Sciatic nerve (tissue), 2 donors: Measurements from ENCODE around the gene BTNL2. TPM values are rescaled to one million over a fixed set of nuclear protein-coding genes. Genes with fewer than 3 reads are reported as not detected.

ENCODE experiments used
- ATAC-seq: fragments of 200-7000 bp; cut with Tn5 transposase; one replicate; pipeline ENCODE4 v1.9.1; 2020; ENCODE audit warnings: mild to moderate bottlenecking, moderate library complexity
- DNase-seq: peaks from one replicate; pipeline ENCODE4 v3.0.0-alpha.2; 2020; ENCODE audit warnings: low spot score
- intact Hi-C: fragments of 100-400 bp; cut with DNase I; formaldehyde crosslinking; loops from one replicate; pipeline ENCODE4 v1.14.2; 2022
- total RNA-seq: library from RNA; stranded (reverse); fragmentation: NEBNext Ultra II Directional; extraction: Animal tissue kit (Norgen Biotek cat#: 25700); gene quantifications from one replicate; pipeline ENCODE4 v1.2.1, GENCODE V29; 2021
- donor health status: DM: no; HTN: no; CAD: no.
- donor health status: DM: no; HTN: no; CAD: no.

BTNL2 gene
- total RNA-seq, 1 donor from 2014 or later, result not detected

- DNase-seq (no peak), ATAC-seq (no peak)
- intact Hi-C loops, result no loop called here
Observed at GRCh38 chr6:32424589-32425300, 17.8 kb upstream of the BTNL2 start.

- DNase-seq (no peak), ATAC-seq (no peak)
- intact Hi-C loops, result loop anchor here (10.0 kb wide), 1 partner anchor 379 kb away; no protein-coding TSS in a partner anchor
Observed at GRCh38 chr6:32416036-32416435, 9.1 kb upstream of the BTNL2 start.

DNA sequence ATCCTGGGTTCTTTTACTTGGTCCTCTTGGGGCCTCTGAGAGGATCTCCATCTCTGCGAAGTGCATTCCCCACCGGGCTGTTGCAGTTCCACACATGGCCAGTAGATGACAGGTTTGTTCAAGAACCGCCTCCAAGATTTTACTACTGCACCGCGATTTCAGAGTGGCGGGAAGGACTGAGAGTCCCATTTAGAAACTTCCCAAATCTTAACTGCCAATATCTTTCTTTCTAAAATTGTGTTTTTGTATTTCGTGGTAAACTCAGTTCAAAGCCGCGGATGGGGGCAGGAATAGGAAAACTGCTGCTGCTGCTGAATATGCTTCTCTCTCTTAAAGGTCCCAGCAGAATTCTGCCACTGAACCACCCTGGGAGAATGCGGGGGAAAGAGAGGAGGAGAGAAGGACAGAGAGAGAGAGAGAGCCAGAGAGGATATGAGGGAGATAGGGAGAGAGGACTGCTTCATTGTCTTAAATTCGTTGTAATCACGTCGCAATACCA lies 8.6 kb upstream of the BTNL2 start:
- intact Hi-C loops, result loop anchor here (10.0 kb wide), 1 partner anchor 379 kb away; no protein-coding TSS in a partner anchor
- peak; percentile 89 for DNase-seq
- peak; percentile 84 for ATAC-seq

GRCh38 chr6:32413427-32414047 lies 6.6 kb upstream of the BTNL2 start:
- DNase-seq (peak; percentile 89), ATAC-seq (peak; percentile 91)
- intact Hi-C loops, result loop anchor here (10.0 kb wide), 1 partner anchor 381 kb away; no protein-coding TSS in a partner anchor

GRCh38 chr6:32411566-32412327 lies 4.8 kb upstream of the BTNL2 start:
- intact Hi-C loops, result loop anchor here (10.0 kb wide), 1 partner anchor 383 kb away; no protein-coding TSS in a partner anchor
- no peak for ATAC-seq

GRCh38 chr6:32410906-32411305 lies 3.9 kb upstream of the BTNL2 start:
- intact Hi-C loops, result loop anchor here (10.0 kb wide), 1 partner anchor 384 kb away; no protein-coding TSS in a partner anchor
- DNase-seq, result no peak
- ATAC-seq, result no peak

More at GRCh38 chr6:32411566-32412327, 4.8 kb upstream of the BTNL2 start:
- DNase-seq, result no peak

DNA sequence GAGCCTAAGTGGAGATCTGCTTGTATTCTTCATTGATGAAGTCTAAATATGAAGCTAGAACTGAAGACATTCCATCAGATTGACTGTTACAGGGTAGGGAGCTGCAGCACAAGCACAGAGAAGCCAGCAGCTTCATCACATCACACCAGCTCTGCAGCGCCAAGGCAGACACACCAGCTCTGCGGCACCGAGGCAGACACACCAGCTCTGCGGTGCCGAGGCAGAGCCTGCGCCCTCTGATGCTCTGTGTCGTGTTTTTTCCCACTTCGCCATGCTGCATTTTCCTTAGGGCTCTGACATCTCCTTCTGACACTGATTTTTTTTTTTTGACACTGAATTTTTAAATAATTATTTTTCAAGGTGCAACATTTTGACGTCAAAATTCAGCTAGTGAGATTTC lies 784 bp downstream of the BTNL2 start:
- DNase-seq, result no peak
- ATAC-seq, result no peak
- intact Hi-C loops, result no loop called here

DNA sequence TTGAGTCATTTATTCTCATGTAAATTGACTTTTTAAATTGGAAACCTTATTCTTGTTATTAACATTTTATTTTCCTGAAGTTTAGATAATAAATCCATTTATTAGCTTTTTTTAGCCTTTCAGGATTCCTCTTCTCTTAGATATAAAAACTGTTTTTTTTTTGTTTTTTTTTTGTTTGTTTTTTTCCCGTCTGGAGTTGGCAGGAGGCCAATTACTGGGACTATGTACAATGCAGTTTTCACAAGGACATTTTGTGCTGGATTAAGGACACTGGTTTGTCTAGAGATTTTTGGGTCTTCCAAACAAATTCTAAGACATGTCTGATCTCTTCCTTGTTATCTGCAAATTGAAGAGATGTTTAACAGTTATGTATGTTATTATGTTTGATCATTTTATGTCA lies 1.3 kb downstream of the BTNL2 start:
- ATAC-seq, result no peak

DNA sequence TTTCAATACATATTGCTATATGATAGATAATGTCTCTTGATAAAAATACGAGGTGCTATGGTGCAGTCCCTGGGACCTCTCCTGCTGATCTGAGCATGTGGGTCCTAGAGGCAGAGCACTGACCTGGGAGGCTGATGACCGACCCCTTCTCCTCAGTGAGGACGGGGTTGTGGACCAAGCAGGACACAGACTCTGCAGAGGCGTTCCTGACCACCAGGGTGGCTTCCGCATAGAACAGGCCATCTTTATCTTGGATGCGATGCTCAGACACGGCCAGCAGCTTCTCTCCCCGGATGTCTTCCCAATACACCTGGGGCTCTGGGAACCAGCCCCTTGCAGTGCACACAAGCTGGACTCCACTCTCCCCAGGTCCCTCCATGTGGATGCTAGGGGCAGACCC lies 4.2 kb downstream of the BTNL2 start:
- DNase-seq, result no peak
- intact Hi-C loops, result no loop called here
- no peak for ATAC-seq

More for the DNA sequence above, 1.3 kb downstream of the BTNL2 start:
- intact Hi-C loops, result no loop called here
- no peak for DNase-seq

DNA sequence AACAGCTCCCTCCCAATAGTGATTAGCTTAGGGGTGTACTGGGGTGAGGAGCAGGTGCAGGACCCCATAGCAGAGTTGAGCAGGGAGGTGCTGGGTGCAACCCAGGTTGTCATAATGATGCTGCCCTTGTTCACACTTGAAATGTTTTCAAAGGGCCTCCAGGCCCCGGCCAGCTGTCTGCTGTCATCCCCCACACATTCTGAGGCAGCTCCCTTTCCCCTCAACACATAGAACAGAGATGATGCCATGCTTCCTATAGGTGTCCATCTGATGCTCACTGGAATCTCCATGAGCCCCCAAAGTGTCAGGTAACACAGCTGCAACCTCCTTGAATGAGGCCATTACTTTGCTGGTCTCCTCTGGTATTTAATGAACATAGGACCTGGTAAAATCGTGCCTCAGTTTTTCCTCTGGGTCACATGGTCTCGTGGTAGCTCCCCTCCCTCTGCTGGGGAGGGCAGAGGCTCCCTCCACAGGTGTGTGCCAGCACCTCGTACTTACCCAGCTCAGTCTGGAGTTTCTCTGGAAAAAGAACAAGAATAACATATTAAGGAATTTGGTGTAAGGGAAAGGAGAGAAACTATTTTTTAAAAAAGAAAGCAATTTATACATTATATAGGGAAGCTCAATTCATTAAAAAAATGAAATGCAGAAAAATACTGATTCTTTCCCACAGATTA lies 5.6 kb downstream of the BTNL2 start:
- DNase-seq (no peak), ATAC-seq (no peak)

DNA sequence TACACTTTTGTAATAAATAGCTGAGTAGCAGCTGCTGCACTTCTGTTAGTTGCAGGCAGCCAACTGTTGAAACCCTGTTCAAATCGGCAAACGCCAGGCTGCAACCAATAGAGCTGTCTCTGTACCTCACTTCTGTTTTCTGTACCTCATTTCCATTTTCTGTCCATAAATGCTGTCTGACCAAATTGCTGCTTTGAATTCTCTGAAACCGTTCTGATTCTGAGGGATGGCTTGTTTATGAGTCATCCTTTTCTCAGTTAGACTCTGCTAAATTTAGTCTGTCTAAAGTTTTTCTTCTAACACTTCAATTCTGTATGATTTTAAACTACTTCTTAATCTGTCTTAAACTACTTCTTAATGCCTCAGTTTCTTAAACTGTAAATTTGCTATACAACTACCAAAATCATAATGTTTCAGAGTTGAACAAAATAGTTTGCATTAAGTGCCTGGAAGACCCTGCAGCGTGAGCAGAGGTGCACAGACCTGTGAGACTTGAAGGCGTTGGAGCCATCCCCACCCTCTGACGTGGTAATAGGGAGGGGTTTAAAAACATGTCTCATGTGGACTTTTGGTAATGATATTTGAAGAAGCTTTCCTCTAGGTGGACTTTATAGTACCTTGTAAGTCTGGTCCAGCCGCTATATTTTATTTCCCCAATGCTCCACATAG lies 9.6 kb downstream of the BTNL2 start:
- intact Hi-C loops, result no loop called here
- ATAC-seq, result no peak
- no peak for DNase-seq

More for the DNA sequence above, 5.6 kb downstream of the BTNL2 start:
- intact Hi-C loops, result no loop called here

DNA sequence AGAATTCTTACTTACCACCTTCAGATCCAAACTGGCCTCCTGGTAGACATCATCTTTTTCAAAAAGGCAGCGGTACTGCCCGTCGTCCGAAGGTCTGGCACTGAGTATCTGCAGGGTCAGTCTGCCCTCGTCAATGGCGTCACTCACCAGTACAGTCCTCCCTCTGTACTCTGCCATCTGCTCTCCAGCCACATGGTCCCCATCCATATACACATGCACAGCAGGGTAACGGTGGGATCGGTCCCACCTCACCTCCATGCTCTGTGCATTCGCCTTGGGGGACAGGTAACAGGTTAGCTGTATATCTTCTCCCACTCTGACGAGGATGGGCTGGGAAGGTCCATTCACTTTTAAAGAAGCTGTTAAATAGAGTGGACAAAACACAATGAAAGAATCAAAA lies 11.0 kb downstream of the BTNL2 start:
- DNase-seq, result no peak
- ATAC-seq, result no peak
- intact Hi-C loops, result no loop called here

- intact Hi-C loops, result no loop called here
- no peak for DNase-seq
- peak; percentile 75 for ATAC-seq
Observed at GRCh38 chr6:32393665-32394420, 13.1 kb downstream of the BTNL2 start.

DNA sequence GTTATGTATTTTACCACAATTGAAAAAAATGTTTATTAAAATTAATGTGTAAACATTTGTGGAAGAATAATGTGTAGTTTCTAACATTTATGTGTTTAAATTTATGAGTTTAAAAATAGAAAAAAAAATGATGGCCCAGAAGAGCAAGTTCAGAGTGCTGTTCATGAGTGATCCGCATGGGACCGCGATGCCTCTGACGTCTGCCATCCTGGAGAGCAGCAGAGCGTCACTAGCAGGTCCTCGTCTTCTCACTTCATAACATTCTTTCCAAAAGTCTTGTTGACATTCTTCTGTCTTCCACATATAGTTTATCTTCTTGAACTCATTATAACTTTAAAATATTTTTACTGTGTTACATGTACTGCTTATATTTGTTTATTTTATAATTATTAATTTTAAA lies 15.5 kb downstream of the BTNL2 start:
- no peak for DNase-seq
- intact Hi-C loops, result no loop called here
- ATAC-seq, result no peak

DNA sequence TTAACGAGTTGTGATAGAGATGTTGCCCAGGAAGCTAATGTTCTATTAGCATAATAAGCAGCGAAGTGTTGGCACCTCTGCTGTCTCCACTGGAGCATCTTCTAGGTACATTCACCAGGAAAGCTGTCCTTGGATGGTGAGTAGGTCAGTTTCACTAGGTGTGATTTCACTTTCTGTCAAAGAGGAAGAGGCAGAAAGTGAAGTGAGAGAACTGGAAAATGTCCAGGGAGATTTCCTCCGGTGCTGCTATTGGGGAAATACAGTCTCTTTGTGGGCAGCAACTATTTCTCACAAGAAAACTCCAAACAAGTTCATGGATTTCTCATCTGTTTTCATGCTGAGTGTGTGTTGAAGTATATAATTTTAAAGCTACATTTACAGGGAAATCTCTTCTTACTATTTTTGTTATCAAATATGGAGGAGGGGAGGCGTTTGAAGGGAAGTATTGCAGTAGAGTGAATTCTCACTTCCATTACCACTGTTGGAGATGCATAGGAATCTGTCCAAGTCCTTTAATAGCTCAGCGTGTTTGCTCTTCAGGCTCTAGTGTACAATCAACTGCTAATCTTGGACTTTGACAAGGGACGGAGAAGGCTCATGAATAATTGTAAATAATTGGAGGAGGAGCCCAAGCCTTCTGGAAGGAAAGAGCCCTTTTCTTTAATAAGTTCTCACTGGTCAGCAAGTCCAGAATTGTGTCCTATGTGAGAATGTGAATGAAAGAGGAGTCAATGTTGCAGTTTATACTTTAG lies 19.2 kb downstream of the BTNL2 start:
- DNase-seq, result no peak
- intact Hi-C loops, result no loop called here
- ATAC-seq, result no peak

DNA sequence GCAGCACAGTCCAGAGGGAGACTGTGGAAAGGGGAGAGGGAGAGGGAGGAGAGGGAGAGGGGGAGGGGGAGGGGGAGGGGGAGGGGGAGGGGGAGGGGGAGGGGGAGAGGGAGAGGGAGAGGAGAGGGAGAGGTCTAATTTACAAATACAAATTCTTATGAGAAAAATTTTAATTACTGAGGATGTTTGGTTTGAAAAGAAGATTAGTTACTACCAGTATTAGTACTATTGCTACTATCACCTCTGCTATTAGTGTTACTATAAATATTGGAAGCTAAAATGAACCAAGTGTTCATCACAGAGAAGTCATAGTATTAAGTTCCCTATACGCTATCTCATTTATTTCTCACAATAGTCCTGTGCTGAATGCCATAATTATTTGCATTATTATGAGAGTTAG lies 20.9 kb downstream of the BTNL2 start:
- no peak for ATAC-seq
- intact Hi-C loops, result no loop called here
- no peak for DNase-seq

- DNase-seq (no peak), ATAC-seq (no peak)
- intact Hi-C loops, result no loop called here
Observed at GRCh38 chr6:32382757-32383420, 24.1 kb downstream of the BTNL2 start.
